HEK293 (cell line): ENCODE measurements around the gene PHYKPL.

Experiments used
- CTCF ChIA-PET: fragments of 350-600 bp; formaldehyde crosslinking; extraction: SDS; loops from one replicate; lab custom pipeline; 2021; ENCODE audit warnings: antibody characterized with exemption; lab: Yijun Ruan, JAX
- POLR2A ChIA-PET: fragments of 300-600 bp; formaldehyde crosslinking; extraction: SDS; loops from one replicate; lab custom pipeline; 2020; ENCODE audit warnings: antibody characterized with exemption, inconsistent platforms; lab: Yijun Ruan, JAX
- H3K27ac ChIP-seq: fragments of 200-500 bp; sonication (Bioruptor generic); 2 replicates; pipeline ENCODE4 v1.5.1; 2014; ENCODE audit warnings: low read depth, low read length, control low read depth, inconsistent platforms; ENCODE audit errors: extremely low read depth
- H3K36me3 ChIP-seq, 2 experiments: fragments of 200-500 bp in 1 of 2; sonication (Bioruptor generic) in 1 of 2; 1 replicate in 1 of 2; 2 replicates in 1 of 2; pipeline ENCODE4 v1.5.1; 2014 to 2017; ENCODE audit warnings: inconsistent platforms in 2 of 2, low read length in 2 of 2; ENCODE audit not compliant: control insufficient read depth in 2 of 2, insufficient read depth in 1 of 2
- H3K4me1 ChIP-seq: fragments of 200-500 bp; sonication (Bioruptor generic); 2 replicates; pipeline ENCODE4 v1.5.1; 2014; ENCODE audit warnings: mild to moderate bottlenecking, low read length, inconsistent platforms; ENCODE audit not compliant: control insufficient read depth, insufficient read depth
- H3K4me3 ChIP-seq: 2 replicates; pipeline ENCODE4 v1.5.1; 2011; ENCODE audit warnings: low read depth, mild to moderate bottlenecking, control low read depth, low read length, moderate library complexity
- H3K9me3 ChIP-seq: fragments of 200-500 bp; sonication (Bioruptor generic); 2 replicates; pipeline ENCODE4 v1.5.1; 2014; ENCODE audit warnings: low read depth, low read length, inconsistent platforms; ENCODE audit not compliant: control insufficient read depth, insufficient read depth
- BCL11B ChIP-seq: fragments of 450-650 bp; formaldehyde crosslinking; IDR thresholded peaks from 2 replicates; pipeline ENCODE4 v1.5.1; 2016; ENCODE audit warnings: low read depth, missing biosample characterization, missing genetic modification characterization
- GLI4 ChIP-seq: fragments of 450-650 bp; formaldehyde crosslinking; IDR thresholded peaks from 2 replicates; pipeline ENCODE4 v1.5.1; 2016; ENCODE audit warnings: missing biosample characterization, missing genetic modification characterization
- KLF1 ChIP-seq: fragments of 450-650 bp; formaldehyde crosslinking; IDR thresholded peaks from 2 replicates; pipeline ENCODE4 v1.5.1; 2016; ENCODE audit warnings: missing biosample characterization, missing genetic modification characterization
- KLF7 ChIP-seq: fragments of 450-650 bp; formaldehyde crosslinking; IDR thresholded peaks from 2 replicates; pipeline ENCODE4 v1.5.1; 2016; ENCODE audit warnings: missing biosample characterization, missing genetic modification characterization, borderline replicate concordance
- OSR2 ChIP-seq: fragments of 450-650 bp; formaldehyde crosslinking; IDR thresholded peaks from 2 replicates; pipeline ENCODE4 v1.5.1; 2016; ENCODE audit warnings: missing biosample characterization, missing genetic modification characterization
- RBAK ChIP-seq: fragments of 450-650 bp; formaldehyde crosslinking; IDR thresholded peaks from 2 replicates; pipeline ENCODE4 v1.5.1; 2016; ENCODE audit warnings: missing biosample characterization, missing genetic modification characterization
- SETDB1 ChIP-seq: IDR thresholded peaks from one replicate; pipeline ENCODE4 v1.6.1; 2017; ENCODE audit warnings: mild to moderate bottlenecking, low read length, moderate library complexity, mixed read lengths; ENCODE audit not compliant: insufficient read length
- YY2 ChIP-seq: fragments of 450-650 bp; formaldehyde crosslinking; IDR thresholded peaks from 2 replicates; pipeline ENCODE4 v1.5.1; 2016; ENCODE audit warnings: missing biosample characterization, missing genetic modification characterization
- ZBTB17 ChIP-seq: fragments of 450-650 bp; formaldehyde crosslinking; IDR thresholded peaks from 2 replicates; pipeline ENCODE4 v1.5.1; 2016; ENCODE audit warnings: missing biosample characterization, missing genetic modification characterization
- ZBTB8A ChIP-seq: fragments of 450-650 bp; formaldehyde crosslinking; IDR thresholded peaks from 2 replicates; pipeline ENCODE4 v1.5.1; 2016; ENCODE audit warnings: missing biosample characterization, missing genetic modification characterization
- ZFP69B ChIP-seq: fragments of 450-650 bp; formaldehyde crosslinking; IDR thresholded peaks from 2 replicates; pipeline ENCODE4 v1.5.1; 2016; ENCODE audit warnings: missing biosample characterization, missing genetic modification characterization
- ZNF112 ChIP-seq: fragments of 450-650 bp; formaldehyde crosslinking; IDR thresholded peaks from 2 replicates; pipeline ENCODE4 v1.5.0; 2017; ENCODE audit warnings: missing biosample characterization, missing genetic modification characterization
- ZNF324 ChIP-seq: fragments of 450-650 bp; formaldehyde crosslinking; IDR thresholded peaks from 2 replicates; pipeline ENCODE4 v1.5.1; 2016; ENCODE audit warnings: missing biosample characterization, missing genetic modification characterization
- ZNF335 ChIP-seq: fragments of 450-650 bp; formaldehyde crosslinking; conservative IDR thresholded peaks from 2 replicates; pipeline ENCODE4 v1.5.1; 2016; ENCODE audit warnings: missing biosample characterization, missing genetic modification characterization
- ZNF366 ChIP-seq: fragments of 450-650 bp; formaldehyde crosslinking; conservative IDR thresholded peaks from 2 replicates; pipeline ENCODE4 v1.5.1; 2016; ENCODE audit warnings: missing biosample characterization, missing genetic modification characterization
- ZNF394 ChIP-seq: fragments of 450-650 bp; formaldehyde crosslinking; IDR thresholded peaks from 2 replicates; pipeline ENCODE4 v1.5.1; 2016; ENCODE audit warnings: missing biosample characterization, missing genetic modification characterization, mild to moderate bottlenecking, moderate library complexity, borderline replicate concordance
- ZNF561 ChIP-seq: fragments of 450-650 bp; IDR thresholded peaks from 2 replicates; pipeline ENCODE4 v1.5.1; 2018; ENCODE audit warnings: missing biosample characterization, missing genetic modification characterization, borderline replicate concordance
- ZNF621 ChIP-seq: fragments of 450-650 bp; formaldehyde crosslinking; IDR thresholded peaks from 2 replicates; pipeline ENCODE4 v1.5.1; 2017; ENCODE audit warnings: missing biosample characterization, missing genetic modification characterization
- ZNF623 ChIP-seq: fragments of 450-650 bp; formaldehyde crosslinking; IDR thresholded peaks from 2 replicates; pipeline ENCODE4 v1.5.1; 2016; ENCODE audit warnings: missing biosample characterization, missing genetic modification characterization
- ZNF791 ChIP-seq: fragments of 450-650 bp; formaldehyde crosslinking; IDR thresholded peaks from 2 replicates; pipeline ENCODE4 v1.5.1; 2016; ENCODE audit warnings: missing biosample characterization, missing genetic modification characterization
- TF ChIP-seq, protein P1 (sequence below): fragments of 450-650 bp; formaldehyde crosslinking; IDR thresholded peaks from 2 replicates; pipeline ENCODE4 v1.5.1; 2016; ENCODE audit warnings: missing biosample characterization, missing genetic modification characterization
- TF ChIP-seq, protein P2 (sequence below): fragments of 450-650 bp; formaldehyde crosslinking; IDR thresholded peaks from 2 replicates; pipeline ENCODE4 v1.5.1; 2016; ENCODE audit warnings: missing biosample characterization, missing genetic modification characterization
- TF ChIP-seq, protein P3 (sequence below): fragments of 450-650 bp; formaldehyde crosslinking; IDR thresholded peaks from 2 replicates; pipeline ENCODE4 v1.5.1; 2017; ENCODE audit warnings: missing biosample characterization, missing genetic modification characterization
- TF ChIP-seq, protein P4 (sequence below): fragments of 450-650 bp; formaldehyde crosslinking; IDR thresholded peaks from 2 replicates; pipeline ENCODE4 v1.5.1; 2017; ENCODE audit warnings: missing biosample characterization, missing genetic modification characterization

The PHYKPL gene

DNA sequence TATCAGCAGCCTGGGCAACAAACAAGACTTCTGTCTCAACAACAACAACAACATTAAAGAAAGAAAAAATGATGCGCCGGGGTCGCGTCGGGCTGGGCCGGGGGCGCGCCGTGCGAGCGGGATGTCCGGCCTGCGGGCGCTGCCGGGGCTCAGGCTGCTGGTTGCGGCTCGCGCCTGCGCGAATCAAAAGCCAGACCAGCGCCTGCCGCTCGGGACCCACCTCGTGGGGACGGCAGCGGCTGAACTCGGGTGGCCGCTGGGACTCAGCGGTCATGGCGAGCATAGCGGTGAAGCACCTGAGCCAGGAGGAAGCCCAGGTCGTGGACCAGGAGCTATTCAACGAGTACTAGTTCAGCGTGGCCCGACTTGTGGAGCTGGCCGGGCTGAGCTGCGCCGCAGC is 67.0 kb downstream of the PHYKPL start:
- Histone ChIP-seq H3K4me3 (no peak overlapping the region), H3K9me3 (no peaks in the 10 kb centered on the region), H3K27ac (no peak overlapping the region), H3K36me3 (no peaks in the 10 kb centered on the region), H3K4me1 (no peaks in the 10 kb centered on the region)
- TF ChIP-seq, protein P1, sequence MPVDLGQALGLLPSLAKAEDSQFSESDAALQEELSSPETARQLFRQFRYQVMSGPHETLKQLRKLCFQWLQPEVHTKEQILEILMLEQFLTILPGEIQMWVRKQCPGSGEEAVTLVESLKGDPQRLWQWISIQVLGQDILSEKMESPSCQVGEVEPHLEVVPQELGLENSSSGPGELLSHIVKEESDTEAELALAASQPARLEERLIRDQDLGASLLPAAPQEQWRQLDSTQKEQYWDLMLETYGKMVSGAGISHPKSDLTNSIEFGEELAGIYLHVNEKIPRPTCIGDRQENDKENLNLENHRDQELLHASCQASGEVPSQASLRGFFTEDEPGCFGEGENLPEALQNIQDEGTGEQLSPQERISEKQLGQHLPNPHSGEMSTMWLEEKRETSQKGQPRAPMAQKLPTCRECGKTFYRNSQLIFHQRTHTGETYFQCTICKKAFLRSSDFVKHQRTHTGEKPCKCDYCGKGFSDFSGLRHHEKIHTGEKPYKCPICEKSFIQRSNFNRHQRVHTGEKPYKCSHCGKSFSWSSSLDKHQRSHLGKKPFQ (tag by site-specific recombination), result no peak
- TF ChIP-seq RBAK (tag by site-specific recombination) (no peak), OSR2 (tag by site-specific recombination) (no peak), ZNF324 (no peak), SETDB1 (no peak), ZNF112 (tag by site-specific recombination) (no peak), ZNF623 (tag by site-specific recombination) (no peak), ZNF561 (tag by site-specific recombination) (no peak), KLF7 (tag by site-specific recombination) (no peak), ZBTB17 (tag by site-specific recombination) (no peak)
- TF ChIP-seq, protein P2, sequence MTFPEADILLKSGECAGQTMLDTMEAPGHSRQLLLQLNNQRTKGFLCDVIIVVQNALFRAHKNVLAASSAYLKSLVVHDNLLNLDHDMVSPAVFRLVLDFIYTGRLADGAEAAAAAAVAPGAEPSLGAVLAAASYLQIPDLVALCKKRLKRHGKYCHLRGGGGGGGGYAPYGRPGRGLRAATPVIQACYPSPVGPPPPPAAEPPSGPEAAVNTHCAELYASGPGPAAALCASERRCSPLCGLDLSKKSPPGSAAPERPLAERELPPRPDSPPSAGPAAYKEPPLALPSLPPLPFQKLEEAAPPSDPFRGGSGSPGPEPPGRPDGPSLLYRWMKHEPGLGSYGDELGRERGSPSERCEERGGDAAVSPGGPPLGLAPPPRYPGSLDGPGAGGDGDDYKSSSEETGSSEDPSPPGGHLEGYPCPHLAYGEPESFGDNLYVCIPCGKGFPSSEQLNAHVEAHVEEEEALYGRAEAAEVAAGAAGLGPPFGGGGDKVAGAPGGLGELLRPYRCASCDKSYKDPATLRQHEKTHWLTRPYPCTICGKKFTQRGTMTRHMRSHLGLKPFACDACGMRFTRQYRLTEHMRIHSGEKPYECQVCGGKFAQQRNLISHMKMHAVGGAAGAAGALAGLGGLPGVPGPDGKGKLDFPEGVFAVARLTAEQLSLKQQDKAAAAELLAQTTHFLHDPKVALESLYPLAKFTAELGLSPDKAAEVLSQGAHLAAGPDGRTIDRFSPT (tag by site-specific recombination), result no peak
- TF ChIP-seq, protein P3, sequence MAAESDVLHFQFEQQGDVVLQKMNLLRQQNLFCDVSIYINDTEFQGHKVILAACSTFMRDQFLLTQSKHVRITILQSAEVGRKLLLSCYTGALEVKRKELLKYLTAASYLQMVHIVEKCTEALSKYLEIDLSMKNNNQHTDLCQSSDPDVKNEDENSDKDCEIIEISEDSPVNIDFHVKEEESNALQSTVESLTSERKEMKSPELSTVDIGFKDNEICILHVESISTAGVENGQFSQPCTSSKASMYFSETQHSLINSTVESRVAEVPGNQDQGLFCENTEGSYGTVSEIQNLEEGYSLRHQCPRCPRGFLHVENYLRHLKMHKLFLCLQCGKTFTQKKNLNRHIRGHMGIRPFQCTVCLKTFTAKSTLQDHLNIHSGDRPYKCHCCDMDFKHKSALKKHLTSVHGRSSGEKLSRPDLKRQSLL (tag by site-specific recombination), result no peak
- POLR2A ChIA-PET, result no interaction called here
- CTCF ChIA-PET, result interaction anchor here (0.9 to 1.6 kb wide), 3 partner anchors 90 to 792 kb away, joined by 3 to 11 read pairs (median 4); no protein-coding TSS in a partner anchor

DNA sequence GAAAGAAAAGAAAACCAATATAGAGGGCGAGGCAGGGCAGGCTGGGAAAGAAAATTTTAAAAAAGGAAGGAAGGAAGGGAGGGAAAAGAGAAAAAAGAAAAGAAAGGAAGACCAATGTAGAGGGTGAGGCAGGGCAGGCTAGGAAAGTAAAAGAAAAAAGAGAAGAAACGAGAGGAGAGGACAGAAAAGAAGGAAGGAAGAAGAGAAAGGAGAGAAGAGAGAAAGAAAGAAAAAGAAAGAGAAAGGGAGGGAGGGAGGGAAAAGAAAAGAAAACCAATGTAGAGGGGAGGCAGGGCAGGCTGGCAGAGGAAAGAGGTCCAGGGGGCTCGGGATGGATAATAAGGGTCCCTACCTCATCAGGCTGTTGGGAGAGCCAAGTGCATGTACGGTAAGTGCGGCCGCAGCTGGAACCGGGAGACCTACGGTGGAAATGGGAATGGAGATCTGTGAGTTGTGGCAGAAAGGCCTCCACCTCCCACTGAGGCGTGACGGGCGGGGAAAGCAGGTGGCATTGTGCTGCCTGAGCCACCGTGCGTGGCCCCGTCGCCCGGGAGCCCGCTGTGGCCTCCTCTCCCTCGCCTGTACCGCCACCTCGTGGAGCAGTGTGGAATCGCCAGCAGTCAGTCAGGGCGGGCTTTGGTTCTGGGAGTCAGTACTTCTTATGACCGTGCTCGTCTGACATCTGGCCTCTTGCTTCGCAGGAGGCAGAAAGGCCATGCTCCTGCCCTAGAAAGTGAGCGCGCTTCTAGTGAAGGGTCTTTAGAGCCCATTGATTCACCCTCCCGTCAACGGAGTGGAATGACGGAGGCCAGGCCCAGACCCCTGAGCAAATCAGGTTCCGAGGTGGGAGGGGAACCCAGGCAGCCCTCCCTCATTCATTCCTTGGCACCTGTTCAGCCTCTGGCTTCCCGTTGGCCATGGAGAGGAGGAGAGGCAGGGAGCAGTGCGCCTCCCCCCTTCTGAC is 68.5 kb downstream of the PHYKPL start:
- Histone ChIP-seq H3K27ac (no peak overlapping the region), H3K36me3 (no peaks in the 10 kb centered on the region), H3K9me3 (no peaks in the 10 kb centered on the region), H3K4me1 (no peaks in the 10 kb centered on the region), H3K4me3 (peak overlapping the region; percentile 10; the same call in 1 of the 2 replicates)
- CTCF ChIA-PET, result interaction anchor here (2.6 to 3.9 kb wide), 2 partner anchors 15 to 88 kb away, joined by 10 to 39 read pairs; no protein-coding TSS in a partner anchor
- POLR2A ChIA-PET, result no interaction called here
- TF ChIP-seq KLF1 (tag by site-specific recombination) (peak; percentile 38; the same call in 1 of the 2 replicates), ZNF791 (no peak), ZNF621 (tag by site-specific recombination) (no peak), BCL11B (tag by site-specific recombination) (0 out of 2 replicates have a peak, but pooled peaks have one; percentile 42), ZBTB8A (tag by site-specific recombination) (peak; percentile 91), GLI4 (tag by site-specific recombination) (0 out of 2 replicates have a peak, but pooled peaks have one; percentile 12), ZNF335 (tag by site-specific recombination) (peak; percentile 75), ZFP69B (tag by site-specific recombination) (peak; percentile 63), OSR2 (tag by site-specific recombination) (peak; percentile 79), YY2 (tag by site-specific recombination) (peak; percentile 29; the same call in 1 of the 2 replicates), ZNF366 (tag by site-specific recombination) (peak; percentile 93), ZNF394 (tag by site-specific recombination) (0 out of 2 replicates have a peak, but pooled peaks have one; percentile 12)
- TF ChIP-seq, protein P4, sequence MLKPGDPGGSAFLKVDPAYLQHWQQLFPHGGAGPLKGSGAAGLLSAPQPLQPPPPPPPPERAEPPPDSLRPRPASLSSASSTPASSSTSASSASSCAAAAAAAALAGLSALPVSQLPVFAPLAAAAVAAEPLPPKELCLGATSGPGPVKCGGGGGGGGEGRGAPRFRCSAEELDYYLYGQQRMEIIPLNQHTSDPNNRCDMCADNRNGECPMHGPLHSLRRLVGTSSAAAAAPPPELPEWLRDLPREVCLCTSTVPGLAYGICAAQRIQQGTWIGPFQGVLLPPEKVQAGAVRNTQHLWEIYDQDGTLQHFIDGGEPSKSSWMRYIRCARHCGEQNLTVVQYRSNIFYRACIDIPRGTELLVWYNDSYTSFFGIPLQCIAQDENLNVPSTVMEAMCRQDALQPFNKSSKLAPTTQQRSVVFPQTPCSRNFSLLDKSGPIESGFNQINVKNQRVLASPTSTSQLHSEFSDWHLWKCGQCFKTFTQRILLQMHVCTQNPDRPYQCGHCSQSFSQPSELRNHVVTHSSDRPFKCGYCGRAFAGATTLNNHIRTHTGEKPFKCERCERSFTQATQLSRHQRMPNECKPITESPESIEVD, result no peak
